Measurements from ENCODE around the gene CAMKK2. TPM values are rescaled to one million over a fixed set of nuclear protein-coding genes. Genes with fewer than 3 reads are reported as not detected.

CAMKK2 gene
- total and polyA plus RNA-seq, 7 donors = 4.4 to 12.3 (median 8.3) TPM

DNA sequence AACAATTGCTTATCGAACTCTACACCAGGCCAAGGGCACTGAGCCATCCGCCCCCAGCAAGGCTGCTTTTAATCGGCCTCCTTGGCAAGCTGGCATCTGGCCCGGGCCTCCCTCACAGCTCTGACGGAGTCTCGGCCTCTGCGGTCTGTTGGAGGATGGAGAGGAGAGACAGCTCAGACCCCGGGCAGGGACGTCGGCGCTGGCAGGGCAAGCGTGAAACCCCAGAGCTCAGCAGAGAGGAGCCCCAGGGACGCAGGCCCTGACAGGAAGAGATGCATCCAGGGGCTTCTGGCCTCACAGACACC lies 17.5 kb downstream of the CAMKK2 start:
- intact Hi-C loops (cut with DNase I) = no loop called here
- Histone ChIP-seq H3K4me1 (no peaks in the 10 kb centered on the region), H3K27ac (no peak overlapping the region), H3K36me3 (ENCODE audit: insufficient read depth in 1 of 2, low read depth in 1 of 2) (peaks cover 0 to 8% of the 10 kb centered on the region in 2 donors), H3K4me3 (peak overlapping the region; percentile 15), H3K9me3 (no peaks in the 10 kb centered on the region), H3K27me3 (ENCODE audit: insufficient read depth in 3 of 3, low read length in 2 of 3) (no peaks in the 10 kb centered on the region)
- peak in 1 of 4 donors; percentile 28 for ATAC-seq
- peak; percentile 44 to 55 for DNase-seq
- TF ChIP-seq CTCF (IDR thresholded peaks at IDR 0.05) = no peak
- 65 to 74% (median 73%) methylated on average over 13 of the region's 13 CpGs for WGBS, 3 donors

- no peak for TF ChIP-seq CTCF (IDR thresholded peaks at IDR 0.05)
- intact Hi-C loops (cut with DNase I) = no loop called here
- ATAC-seq = no peak
Measured at GRCh38 chr12:121278169-121279070, 18.1 kb downstream of the CAMKK2 start.

DNA sequence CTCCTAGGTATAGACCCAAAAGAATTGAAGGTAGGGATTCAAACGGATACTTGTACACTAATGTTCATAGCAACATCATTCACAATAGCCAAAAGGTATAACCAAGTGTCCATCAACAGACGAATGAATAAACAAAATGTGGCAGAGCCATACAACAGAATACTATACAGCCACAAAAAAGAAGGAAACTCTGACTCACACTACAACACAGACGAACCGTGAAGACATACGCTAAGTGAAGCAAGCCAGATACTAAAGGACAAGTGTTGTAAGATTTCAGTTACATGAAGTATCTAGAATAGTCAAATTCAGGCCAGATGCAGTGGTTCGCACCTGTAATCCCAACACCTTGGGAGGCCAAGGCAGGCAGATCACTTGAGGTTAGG lies 19.1 kb downstream of the CAMKK2 start:
- Histone ChIP-seq H3K36me3 (ENCODE audit: insufficient read depth in 1 of 2, low read depth in 1 of 2) (peaks cover 0 to 10% of the 10 kb centered on the region in 2 donors), H3K4me3 (no peak overlapping the region), H3K4me1 (no peaks in the 10 kb centered on the region), H3K27me3 (ENCODE audit: insufficient read depth in 3 of 3, low read length in 2 of 3) (no peaks in the 10 kb centered on the region), H3K9me3 (no peaks in the 10 kb centered on the region), H3K27ac (no peak overlapping the region)
- no peak for DNase-seq
- 81 to 98% (median 95%) methylated on average over 6 of the region's 6 CpGs for WGBS, 3 donors
- no peak for TF ChIP-seq CTCF (IDR thresholded peaks at IDR 0.05)
- ATAC-seq = no peak
- intact Hi-C loops (cut with DNase I) = no loop called here

More at GRCh38 chr12:121278169-121279070, 18.1 kb downstream of the CAMKK2 start:
- Histone ChIP-seq H3K36me3 (ENCODE audit: insufficient read depth in 1 of 2, low read depth in 1 of 2) (peaks cover 0 to 10% of the 10 kb centered on the region in 2 donors), H3K27ac (no peak overlapping the region), H3K4me3 (no peak overlapping the region), H3K4me1 (no peaks in the 10 kb centered on the region), H3K9me3 (no peaks in the 10 kb centered on the region), H3K27me3 (ENCODE audit: insufficient read depth in 3 of 3, low read length in 2 of 3) (no peaks in the 10 kb centered on the region)
- DNase-seq = peak in 1 of 2 donors; percentile 55
- WGBS, 3 donors = 88 to 91% (median 89%) methylated on average over 15 of the region's 15 CpGs

DNA sequence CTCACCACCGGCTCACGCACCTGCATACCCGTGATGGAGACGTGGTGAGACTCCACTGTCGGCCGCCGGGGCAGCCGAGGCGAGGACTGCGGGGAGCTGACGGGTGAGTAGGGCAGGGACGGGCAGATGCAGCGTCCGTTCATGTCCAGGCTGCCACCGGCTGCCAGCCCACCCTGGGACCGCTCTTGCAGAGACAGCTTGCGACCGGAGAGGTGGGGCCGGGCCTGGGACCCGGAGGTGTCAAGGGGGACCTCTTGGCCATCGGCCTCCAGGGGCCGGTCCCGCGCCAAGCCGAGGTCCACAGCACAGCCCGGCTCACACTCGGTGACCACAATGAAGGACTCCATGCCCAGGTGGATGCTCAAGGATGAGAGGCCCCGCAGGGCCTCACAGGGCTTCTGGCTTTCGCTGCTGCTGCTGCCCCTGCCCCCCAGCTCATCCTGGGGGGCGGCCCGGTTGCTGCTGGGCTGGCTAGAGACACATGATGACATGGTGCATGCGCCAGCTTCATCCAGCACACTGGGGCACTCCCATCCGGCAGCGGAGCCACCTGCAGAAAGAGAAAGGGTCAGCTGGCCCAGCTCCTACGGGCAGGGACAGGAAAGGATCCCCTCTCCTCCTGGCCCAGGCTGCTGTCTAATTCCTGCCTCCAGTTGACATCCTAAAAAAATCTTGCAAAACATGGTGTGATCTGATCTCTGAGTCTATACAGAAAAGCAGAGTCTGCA lies 22.3 kb downstream of the CAMKK2 start:
- Histone ChIP-seq H3K4me3 (no peak overlapping the region), H3K9me3 (no peaks in the 10 kb centered on the region), H3K27me3 (ENCODE audit: insufficient read depth in 3 of 3, low read length in 2 of 3) (no peaks in the 10 kb centered on the region), H3K4me1 (no peaks in the 10 kb centered on the region), H3K27ac (no peak overlapping the region), H3K36me3 (ENCODE audit: insufficient read depth in 1 of 2, low read depth in 1 of 2) (peaks cover 0 to 32% of the 10 kb centered on the region in 2 donors)
- DNase-seq = no peak
- no peak for TF ChIP-seq CTCF (IDR thresholded peaks at IDR 0.05)
- ATAC-seq = no peak
- intact Hi-C loops (cut with DNase I) = no loop called here
- WGBS, 3 donors = 92 to 94% (median 93%) methylated on average over 28 to 35 of the region's 35 CpGs

Data from psoas muscle (tissue), 8 donors.